Measurements from ENCODE around the gene WIPI1. TPM values are rescaled to one million over a fixed set of nuclear protein-coding genes. Genes with fewer than 3 reads are reported as not detected.

Gene WIPI1
- total RNA-seq, 1 donor from 2014 or later: 14.1 TPM

DNA sequence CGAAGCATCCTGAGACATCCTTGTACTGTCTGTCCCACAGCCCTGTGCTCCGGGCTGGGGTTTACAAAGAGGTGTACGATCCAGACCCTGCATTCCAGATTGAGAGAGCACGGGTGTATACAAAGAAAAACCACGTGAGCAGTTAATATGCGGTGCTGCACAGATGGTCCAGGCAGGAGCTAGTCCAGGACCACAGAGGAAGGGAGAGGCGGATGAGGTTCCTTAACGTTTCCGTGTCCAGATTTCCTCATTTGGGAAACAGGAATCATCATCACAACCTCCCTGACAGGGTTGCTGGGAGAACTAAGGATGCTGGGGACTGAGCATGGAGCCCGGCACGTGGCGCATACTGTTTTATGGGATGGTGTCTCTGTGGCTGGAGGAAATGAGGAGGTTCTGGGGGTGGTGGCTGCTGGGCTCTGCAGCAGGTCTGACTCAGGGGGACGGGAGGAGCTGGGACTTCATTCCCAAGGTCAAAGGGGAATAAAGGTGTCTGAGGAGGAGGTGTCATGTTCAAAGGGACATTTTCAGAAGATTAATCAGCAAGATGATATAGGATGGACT lies 26.2 kb downstream of the WIPI1 start:
- peaks cover 3% of the 10 kb centered on the region for H3K4me1 Mint-ChIP-seq
- TF ChIP-seq, protein P1, sequence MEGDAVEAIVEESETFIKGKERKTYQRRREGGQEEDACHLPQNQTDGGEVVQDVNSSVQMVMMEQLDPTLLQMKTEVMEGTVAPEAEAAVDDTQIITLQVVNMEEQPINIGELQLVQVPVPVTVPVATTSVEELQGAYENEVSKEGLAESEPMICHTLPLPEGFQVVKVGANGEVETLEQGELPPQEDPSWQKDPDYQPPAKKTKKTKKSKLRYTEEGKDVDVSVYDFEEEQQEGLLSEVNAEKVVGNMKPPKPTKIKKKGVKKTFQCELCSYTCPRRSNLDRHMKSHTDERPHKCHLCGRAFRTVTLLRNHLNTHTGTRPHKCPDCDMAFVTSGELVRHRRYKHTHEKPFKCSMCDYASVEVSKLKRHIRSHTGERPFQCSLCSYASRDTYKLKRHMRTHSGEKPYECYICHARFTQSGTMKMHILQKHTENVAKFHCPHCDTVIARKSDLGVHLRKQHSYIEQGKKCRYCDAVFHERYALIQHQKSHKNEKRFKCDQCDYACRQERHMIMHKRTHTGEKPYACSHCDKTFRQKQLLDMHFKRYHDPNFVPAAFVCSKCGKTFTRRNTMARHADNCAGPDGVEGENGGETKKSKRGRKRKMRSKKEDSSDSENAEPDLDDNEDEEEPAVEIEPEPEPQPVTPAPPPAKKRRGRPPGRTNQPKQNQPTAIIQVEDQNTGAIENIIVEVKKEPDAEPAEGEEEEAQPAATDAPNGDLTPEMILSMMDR (conservative IDR thresholded peaks at IDR 0.05): no peak
- no peak overlapping the region for H3K4me3 Mint-ChIP-seq
- no peaks in the 10 kb centered on the region for H3K9me3 Mint-ChIP-seq
- no peaks in the 10 kb centered on the region for H3K27me3 Mint-ChIP-seq (ENCODE audit: low read depth)
- peak overlapping the region; percentile 38 for H3K27ac Mint-ChIP-seq (ENCODE audit: unreplicated experiment)
- DNase-seq (ENCODE audit: low read depth, low spot score): no peak
- H3K36me3 Mint-ChIP-seq (ENCODE audit: low read depth): peaks cover 2% of the 10 kb centered on the region

DNA sequence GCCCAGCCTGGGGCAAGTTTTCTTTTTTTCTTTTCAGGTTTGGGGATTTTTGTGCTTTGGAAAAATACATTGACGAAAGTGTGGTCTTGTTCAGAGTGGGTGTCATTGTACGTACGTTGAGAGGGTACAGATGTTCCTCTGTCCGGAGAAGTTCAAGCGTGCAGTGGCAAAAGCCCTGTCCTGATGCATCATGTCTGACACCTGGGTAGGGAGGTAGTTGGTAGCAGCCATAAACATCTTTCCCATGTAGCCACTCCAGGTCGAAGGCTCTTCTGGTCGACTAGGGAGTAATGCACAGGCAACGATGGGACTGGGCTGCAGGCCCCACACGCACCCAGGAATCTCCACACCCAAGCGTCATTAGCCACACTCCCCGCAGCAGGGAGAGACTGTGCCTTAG lies 27.4 kb downstream of the WIPI1 start:
- no peak overlapping the region for H3K4me3 Mint-ChIP-seq
- TF ChIP-seq, protein P1 (conservative IDR thresholded peaks at IDR 0.05): no peak
- no peak for DNase-seq (ENCODE audit: low read depth, low spot score)
- H3K9me3 Mint-ChIP-seq: no peaks in the 10 kb centered on the region
- peaks cover 2% of the 10 kb centered on the region for H3K36me3 Mint-ChIP-seq (ENCODE audit: low read depth)
- no peaks in the 10 kb centered on the region for H3K4me1 Mint-ChIP-seq
- no peaks in the 10 kb centered on the region for H3K27me3 Mint-ChIP-seq (ENCODE audit: low read depth)
- H3K27ac Mint-ChIP-seq (ENCODE audit: unreplicated experiment): peak overlapping the region; percentile 50

DNA sequence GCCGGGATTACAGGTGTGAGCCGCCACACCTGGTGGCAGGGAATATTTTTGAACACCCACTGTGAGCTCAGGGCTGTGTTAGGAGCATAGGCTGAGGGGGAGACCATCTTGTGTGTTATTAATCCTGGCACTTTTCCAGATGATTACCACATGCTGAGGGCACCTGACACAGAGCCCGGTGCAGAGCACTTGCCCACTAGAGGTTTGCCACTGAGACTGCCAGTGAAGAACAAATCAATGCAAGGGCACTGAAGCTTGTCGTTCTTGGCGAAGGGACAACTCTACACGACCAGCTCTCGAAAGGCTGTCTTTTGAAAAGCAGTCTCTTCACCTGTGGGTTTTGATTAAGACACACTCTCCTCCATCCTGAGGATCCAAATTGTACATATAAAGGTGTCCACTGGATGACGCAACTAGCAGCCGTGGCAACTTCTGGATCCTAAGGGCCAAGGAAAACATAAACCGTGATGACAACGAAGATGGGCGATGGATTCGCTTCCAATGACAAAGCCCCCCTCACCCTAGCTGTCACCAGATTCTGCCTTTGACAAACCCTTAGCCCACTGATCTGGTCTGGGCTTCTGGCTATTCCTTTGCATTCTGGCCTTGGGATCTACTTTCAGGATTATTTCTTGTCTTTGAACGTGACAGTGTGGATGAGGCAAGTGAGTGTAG lies 28.7 kb downstream of the WIPI1 start:
- no peaks in the 10 kb centered on the region for H3K9me3 Mint-ChIP-seq
- peaks cover 4% of the 10 kb centered on the region for H3K4me1 Mint-ChIP-seq
- no peak for DNase-seq (ENCODE audit: low read depth, low spot score)
- H3K27ac Mint-ChIP-seq (ENCODE audit: unreplicated experiment): peak overlapping the region; percentile 1
- TF ChIP-seq, protein P1 (conservative IDR thresholded peaks at IDR 0.05): no peak
- H3K36me3 Mint-ChIP-seq (ENCODE audit: low read depth): peaks cover 2% of the 10 kb centered on the region
- H3K27me3 Mint-ChIP-seq (ENCODE audit: low read depth): no peaks in the 10 kb centered on the region
- no peak overlapping the region for H3K4me3 Mint-ChIP-seq

DNA sequence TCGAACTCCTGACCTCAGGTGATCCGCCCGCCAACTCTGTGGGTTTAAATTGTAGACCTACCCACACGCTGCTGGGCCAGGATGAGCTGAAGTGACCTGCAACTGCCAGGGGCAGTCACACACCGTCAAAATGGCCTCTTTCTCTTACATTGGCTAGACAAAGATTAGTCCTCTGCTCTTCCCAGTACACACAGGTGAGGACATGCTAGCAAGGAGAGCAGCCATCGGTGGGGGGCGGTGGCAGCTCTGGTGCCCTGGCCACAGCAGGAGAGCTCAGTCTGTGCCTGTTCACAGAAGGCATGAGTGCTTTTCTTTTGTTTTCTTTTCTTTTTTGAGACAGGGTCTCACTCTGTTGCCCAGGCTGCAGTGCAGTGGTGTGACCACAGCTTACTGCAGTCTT lies 29.7 kb downstream of the WIPI1 start:
- TF ChIP-seq, protein P1 (conservative IDR thresholded peaks at IDR 0.05): no peak
- H3K4me1 Mint-ChIP-seq: peaks cover 4% of the 10 kb centered on the region

DNA sequence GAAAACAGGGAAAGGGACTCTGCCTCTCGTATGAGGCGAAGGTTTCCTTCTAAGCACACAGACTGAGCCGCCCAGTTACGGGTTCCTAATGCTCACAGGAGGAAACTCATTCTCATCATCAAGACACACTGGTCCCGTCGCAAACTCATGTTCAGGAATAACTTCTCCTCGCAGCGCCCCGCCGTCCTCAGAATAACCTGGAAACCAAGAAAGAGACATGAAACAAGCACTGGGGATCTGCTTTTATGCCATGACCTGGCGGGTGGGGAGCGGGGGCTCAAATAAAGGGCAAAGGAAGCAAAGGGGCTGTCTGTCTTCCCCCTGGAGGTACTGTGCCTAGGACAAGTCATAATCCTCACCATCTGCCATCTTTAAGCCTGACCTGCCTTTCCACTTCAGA lies 31.3 kb downstream of the WIPI1 start:
- Mint-ChIP-seq H3K9me3 (no peaks in the 10 kb centered on the region), H3K4me3 (no peak overlapping the region), H3K4me1 (peaks cover 4% of the 10 kb centered on the region), H3K36me3 (ENCODE audit: low read depth) (no peaks in the 10 kb centered on the region), H3K27me3 (ENCODE audit: low read depth) (no peaks in the 10 kb centered on the region), H3K27ac (ENCODE audit: unreplicated experiment) (no peak overlapping the region)
- no peak for DNase-seq (ENCODE audit: low read depth, low spot score)
- TF ChIP-seq, protein P1 (conservative IDR thresholded peaks at IDR 0.05): no peak

More for the DNA sequence above, 29.7 kb downstream of the WIPI1 start:
- Mint-ChIP-seq H3K27ac (ENCODE audit: unreplicated experiment) (no peak overlapping the region), H3K36me3 (ENCODE audit: low read depth) (peaks cover 2% of the 10 kb centered on the region), H3K4me3 (no peak overlapping the region), H3K9me3 (no peaks in the 10 kb centered on the region), H3K27me3 (ENCODE audit: low read depth) (no peaks in the 10 kb centered on the region)
- DNase-seq (ENCODE audit: low read depth, low spot score): no peak

Data from neural crest cell (in vitro differentiated cells).